DOHH2 (cell line): ENCODE measurements around the gene SULT2A1.
"Not testable (repeated sequence)": the region's sequence is repeated elsewhere in the genome, so short reads cannot be mapped to it uniquely, and the experiment has no call there.

Experiments used
- H3F3A ChIP-seq: fragments of 200-600 bp; sonication (generic), shearing (Covaris generic); 2 replicates; pipeline ENCODE4 v1.6.0; 2016; ENCODE audit warnings: antibody characterized with exemption, mild to moderate bottlenecking; ENCODE audit not compliant: control insufficient read depth, insufficient read depth
- H3K27ac ChIP-seq: fragments of 200-600 bp; sonication (generic); 2 replicates; pipeline ENCODE4 v1.5.1; 2014; ENCODE audit warnings: low read depth, mild to moderate bottlenecking, low read length, moderate library complexity
- H3K27me3 ChIP-seq: fragments of 200-600 bp; sonication (generic); 2 replicates; pipeline ENCODE4 v1.6.1; 2014; ENCODE audit warnings: mild to moderate bottlenecking, low read length, mixed read lengths; ENCODE audit not compliant: control insufficient read depth
- H3K36me3 ChIP-seq: fragments of 200-600 bp; sonication (generic); 2 replicates; pipeline ENCODE4 v1.6.1; 2014; ENCODE audit warnings: mild to moderate bottlenecking, low read length, moderate library complexity, mixed read lengths; ENCODE audit not compliant: control insufficient read depth
- H3K4me1 ChIP-seq: fragments of 200-600 bp; sonication (generic); 2 replicates; pipeline ENCODE4 v1.6.1; 2014; ENCODE audit warnings: mild to moderate bottlenecking, low read length, mixed read lengths; ENCODE audit not compliant: control insufficient read depth
- H3K4me2 ChIP-seq: fragments of 200-600 bp; sonication (generic); 2 replicates; pipeline ENCODE4 v1.6.0; 2014; ENCODE audit warnings: mild to moderate bottlenecking, low read length, moderate library complexity
- H3K4me3 ChIP-seq: fragments of 200-600 bp; sonication (generic); 2 replicates; pipeline ENCODE4 v1.5.1; 2014; ENCODE audit warnings: mild to moderate bottlenecking, low read length, mixed read lengths
- H3K79me2 ChIP-seq: fragments of 200-600 bp; sonication (generic); 2 replicates; pipeline ENCODE4 v1.6.1; 2014; ENCODE audit warnings: mild to moderate bottlenecking, low read length, mixed read lengths; ENCODE audit not compliant: control insufficient read depth
- H3K9me2 ChIP-seq: fragments of 200-600 bp; sonication (generic); replicated peaks from 2 replicates; pipeline ENCODE4 v1.6.1; 2014; ENCODE audit warnings: mild to moderate bottlenecking, low read length, mixed read lengths; ENCODE audit not compliant: control insufficient read depth
- H3K9me3 ChIP-seq: fragments of 200-600 bp; sonication (generic); 2 replicates; pipeline ENCODE4 v1.6.1; 2014; ENCODE audit warnings: antibody characterized with exemption, low read length, mixed read lengths; ENCODE audit not compliant: control insufficient read depth, insufficient read depth
- H4K20me1 ChIP-seq: fragments of 200-600 bp; sonication (generic); 2 replicates; pipeline ENCODE4 v1.6.0; 2014; ENCODE audit warnings: low read depth, mild to moderate bottlenecking, antibody characterized with exemption, low read length, moderate library complexity; ENCODE audit not compliant: control insufficient read depth, insufficient read depth
- CTCF ChIP-seq: fragments of 200-600 bp; sonication (generic); IDR thresholded peaks from one replicate; pipeline ENCODE4 v1.5.1; 2014; ENCODE audit warnings: antibody characterized with exemption, mild to moderate bottlenecking, low read depth, low read length; ENCODE audit not compliant: poor library complexity, severe bottlenecking
- EZH2phosphoT487 ChIP-seq: fragments of 200-600 bp; sonication (generic); IDR thresholded peaks from 2 replicates; pipeline ENCODE4 v1.6.1; 2017; ENCODE audit warnings: borderline replicate concordance, mild to moderate bottlenecking, antibody characterized with exemption, low read length, moderate library complexity, mixed read lengths

The SULT2A1 gene

GRCh38 chr19:47886010-47886559 lies at the start of gene SULT2A1:
Gene SULT2A1 (minus strand): TSS chr19:47886315. CDS start chr19:47886257, 58 bp downstream.
- no peaks in the 10 kb centered on the region for H3K79me2 ChIP-seq
- H3K4me3 ChIP-seq, result no peak within 1 kb of the TSS
- H3K36me3 ChIP-seq, result no peaks in the 10 kb centered on the region
- no peaks in the 10 kb centered on the region for H3K27me3 ChIP-seq
- no peaks in the 10 kb centered on the region for H3F3A ChIP-seq
- H3K9me3 ChIP-seq, result no peaks in the 10 kb centered on the region
- no peaks in the 10 kb centered on the region for H3K9me2 ChIP-seq
- no peaks in the 10 kb centered on the region for H3K4me1 ChIP-seq
- no peak within 1 kb of the TSS for H3K4me2 ChIP-seq
- TF ChIP-seq CTCF (no peak), EZH2phosphoT487 (no peak)
- no peak within 1 kb of the TSS for H3K27ac ChIP-seq
- no peaks in the 10 kb centered on the region for H4K20me1 ChIP-seq

- H3K9me2 ChIP-seq, H3K36me3 ChIP-seq, H3F3A ChIP-seq, H3K79me2 ChIP-seq, H3K4me3 ChIP-seq, H3K9me3 ChIP-seq, H3K4me1 ChIP-seq, H3K4me2 ChIP-seq, H4K20me1 ChIP-seq, H3K27ac ChIP-seq, H3K27me3 ChIP-seq: not testable (repeated sequence)
Measured at GRCh38 chr19:47928581-47928980, 42.5 kb upstream of the SULT2A1 start.

GRCh38 chr19:47920107-47920506 lies 34.0 kb upstream of the SULT2A1 start:
- not testable (repeated sequence) for H3K9me3 ChIP-seq, H3K4me2 ChIP-seq, H3K4me3 ChIP-seq, H3K27ac ChIP-seq, H4K20me1 ChIP-seq, H3K79me2 ChIP-seq, H3K27me3 ChIP-seq, H3K36me3 ChIP-seq, H3F3A ChIP-seq, H3K9me2 ChIP-seq, H3K4me1 ChIP-seq

- not testable (repeated sequence) for H3K27ac ChIP-seq, H3K9me2 ChIP-seq, H3F3A ChIP-seq, H3K4me1 ChIP-seq, H3K4me3 ChIP-seq, H3K79me2 ChIP-seq, H3K27me3 ChIP-seq, H3K36me3 ChIP-seq, H3K4me2 ChIP-seq, H3K9me3 ChIP-seq, H4K20me1 ChIP-seq
Measured at GRCh38 chr19:47910191-47910590, 24.1 kb upstream of the SULT2A1 start.

- not testable (repeated sequence) for H3K9me2 ChIP-seq, H3K9me3 ChIP-seq, H4K20me1 ChIP-seq, H3F3A ChIP-seq, H3K36me3 ChIP-seq, H3K27me3 ChIP-seq, H3K79me2 ChIP-seq, H3K4me3 ChIP-seq, H3K4me1 ChIP-seq, H3K27ac ChIP-seq, H3K4me2 ChIP-seq
Measured at GRCh38 chr19:47909350-47909749, 23.2 kb upstream of the SULT2A1 start.
